Measurements from ENCODE around the gene HSPG2.
"Not testable (repeated sequence)": the region's sequence is repeated elsewhere in the genome, so short reads cannot be mapped to it uniquely, and the experiment has no call there.

HSPG2 gene

DNA sequence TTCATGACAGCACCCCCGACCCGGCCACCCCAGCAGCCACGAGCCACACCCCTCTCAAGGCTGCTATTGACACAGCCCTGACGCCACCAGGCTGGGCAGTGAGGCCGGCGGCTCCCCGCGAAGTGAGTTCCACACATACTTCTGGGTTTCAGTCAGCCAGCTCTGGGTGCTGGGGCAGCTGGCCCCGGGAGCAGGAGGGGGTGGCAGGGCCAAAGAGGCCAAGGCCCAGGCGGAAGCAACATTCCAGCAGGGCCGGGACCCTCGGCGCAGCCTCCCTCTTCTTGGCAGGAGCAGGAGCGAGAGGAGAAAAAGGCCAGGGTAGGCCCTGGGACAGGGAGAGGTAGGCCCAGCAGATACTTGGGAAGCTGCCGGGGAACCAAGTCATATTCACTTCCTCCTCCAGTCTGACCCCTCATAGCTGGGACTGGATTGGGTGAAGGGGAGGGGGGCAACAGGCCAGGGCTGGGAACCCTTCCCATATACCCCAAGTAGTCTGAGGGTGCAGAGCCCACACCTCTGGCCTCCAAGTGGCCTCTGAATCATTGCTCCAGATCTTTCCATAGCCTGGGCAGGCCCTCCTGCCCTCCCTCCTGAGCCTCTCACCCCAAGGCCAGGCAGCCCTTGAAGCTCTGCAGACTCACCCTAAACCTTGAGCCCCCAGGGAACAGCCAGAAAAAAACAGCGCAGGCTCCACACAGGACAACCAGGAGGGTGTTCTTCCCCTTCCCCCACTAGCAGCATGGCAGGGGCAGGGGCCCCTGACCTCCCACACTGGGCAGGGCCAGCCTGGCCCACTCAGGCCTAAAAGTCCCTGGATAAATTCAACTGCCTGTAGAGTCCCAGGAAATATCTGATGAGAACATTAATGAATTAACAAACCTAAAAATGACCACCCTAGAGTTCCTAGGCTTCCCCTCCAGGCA, 5.7 kb downstream of the HSPG2 start:
- peaks cover 11% of the 10 kb centered on the region for H3K27me3 Mint-ChIP-seq
- H3K9me3 Mint-ChIP-seq: no peaks in the 10 kb centered on the region
- H3K4me3 Mint-ChIP-seq: no peak overlapping the region
- DNase-seq: no peak
- no peaks in the 10 kb centered on the region for H3K36me3 Mint-ChIP-seq (ENCODE audit: low read depth)
- H3K27ac Mint-ChIP-seq: no peak overlapping the region
- peaks cover 18% of the 10 kb centered on the region for H3K4me1 Mint-ChIP-seq (ENCODE audit: low read depth)

GRCh38 chr1:21930629-21931170, 6.4 kb downstream of the HSPG2 start:
- no peak overlapping the region for H3K4me3 Mint-ChIP-seq
- DNase-seq: no peak

GRCh38 chr1:21930080-21930571, 7.0 kb downstream of the HSPG2 start:
- Mint-ChIP-seq H3K27ac (no peak overlapping the region), H3K4me1 (ENCODE audit: low read depth) (peaks cover 8% of the 10 kb centered on the region), H3K36me3 (ENCODE audit: low read depth) (no peaks in the 10 kb centered on the region), H3K4me3 (no peak overlapping the region), H3K27me3 (no peaks in the 10 kb centered on the region), H3K9me3 (no peaks in the 10 kb centered on the region)
- no peak for DNase-seq

More at GRCh38 chr1:21930629-21931170, 6.4 kb downstream of the HSPG2 start:
- no peak overlapping the region for H3K27ac Mint-ChIP-seq
- no peaks in the 10 kb centered on the region for H3K9me3 Mint-ChIP-seq
- H3K4me1 Mint-ChIP-seq (ENCODE audit: low read depth): peaks cover 11% of the 10 kb centered on the region
- no peaks in the 10 kb centered on the region for H3K36me3 Mint-ChIP-seq (ENCODE audit: low read depth)
- H3K27me3 Mint-ChIP-seq: peaks cover 4% of the 10 kb centered on the region

DNA sequence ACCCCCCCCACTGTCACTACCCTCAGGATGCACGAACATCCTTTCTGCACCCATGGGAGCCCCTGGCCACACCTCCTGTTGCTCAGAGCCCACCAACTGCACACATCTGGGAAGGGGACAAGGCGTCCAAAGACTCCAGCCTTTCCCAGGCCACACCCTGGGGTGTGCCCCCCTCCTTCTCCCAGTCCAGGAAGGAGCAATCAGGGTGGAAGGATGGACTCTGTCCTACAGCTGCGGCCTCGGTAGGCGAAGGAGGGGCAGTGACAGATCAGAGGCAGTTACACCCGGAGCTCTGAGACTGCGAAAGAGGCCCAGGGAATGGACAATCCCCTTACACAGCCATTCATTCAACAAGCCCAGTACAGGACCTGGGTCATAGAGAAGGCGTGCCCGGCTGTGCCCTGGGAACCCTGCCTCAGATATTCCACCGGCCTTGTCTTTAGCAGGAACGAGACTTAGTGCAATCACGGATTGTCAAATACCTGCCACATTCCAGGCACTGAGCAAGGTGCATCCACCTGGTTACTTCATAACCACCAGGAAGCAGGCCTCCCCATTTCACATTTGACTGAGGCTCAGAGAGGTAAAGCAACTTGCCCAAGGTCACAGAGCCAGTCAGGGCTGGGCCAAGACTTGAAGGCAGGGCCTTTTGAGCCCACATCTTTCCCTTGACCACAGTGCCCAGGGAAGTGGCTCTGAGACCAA, 9.4 kb downstream of the HSPG2 start:
- no peaks in the 10 kb centered on the region for H3K27me3 Mint-ChIP-seq
- H3K9me3 Mint-ChIP-seq: no peaks in the 10 kb centered on the region
- H3K4me1 Mint-ChIP-seq (ENCODE audit: low read depth): no peaks in the 10 kb centered on the region
- no peak overlapping the region for H3K27ac Mint-ChIP-seq
- DNase-seq: no peak
- H3K36me3 Mint-ChIP-seq (ENCODE audit: low read depth): no peaks in the 10 kb centered on the region
- no peak overlapping the region for H3K4me3 Mint-ChIP-seq

DNA sequence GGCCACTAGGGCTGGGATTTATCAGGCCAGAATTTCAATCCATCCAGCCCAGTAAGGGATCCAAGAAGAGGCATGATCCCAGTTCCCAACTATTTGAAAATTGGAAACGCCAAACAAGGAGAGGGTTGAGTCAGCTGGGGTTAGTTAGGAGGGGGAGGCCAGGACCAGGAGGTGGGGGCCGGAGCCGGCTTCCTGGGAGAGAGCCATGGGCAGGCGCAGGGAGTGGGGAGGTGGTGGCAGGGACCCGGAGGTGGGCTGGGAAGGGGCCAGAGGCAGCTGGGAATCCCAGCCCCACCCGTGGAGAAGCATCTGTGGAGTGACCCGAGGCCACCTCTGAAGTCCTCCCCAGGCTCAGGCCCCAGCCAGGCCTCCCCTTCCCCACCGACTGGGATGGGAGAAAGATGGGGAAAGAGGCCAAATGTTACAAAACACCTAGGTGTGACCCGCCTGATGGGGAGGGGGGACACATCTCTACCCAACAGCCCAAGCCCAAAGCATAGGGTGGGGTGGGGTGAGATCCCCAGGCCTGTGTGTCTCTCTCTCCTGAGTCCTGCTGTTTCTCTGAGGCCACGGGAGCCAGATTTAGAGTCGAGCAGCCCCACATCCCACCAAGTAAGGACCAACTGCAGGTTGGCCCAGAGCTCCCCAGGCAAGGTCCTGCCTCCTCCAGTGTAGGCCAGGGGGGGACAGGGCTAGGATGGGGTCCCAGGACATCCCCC, 10.1 kb downstream of the HSPG2 start:
- H3K4me3 Mint-ChIP-seq: no peak overlapping the region
- H3K27me3 Mint-ChIP-seq: no peaks in the 10 kb centered on the region
- no peak overlapping the region for H3K27ac Mint-ChIP-seq
- H3K4me1 Mint-ChIP-seq (ENCODE audit: low read depth): no peaks in the 10 kb centered on the region
- DNase-seq: no peak
- no peaks in the 10 kb centered on the region for H3K9me3 Mint-ChIP-seq
- H3K36me3 Mint-ChIP-seq (ENCODE audit: low read depth): no peaks in the 10 kb centered on the region

- no peaks in the 10 kb centered on the region for H3K27me3 Mint-ChIP-seq
- no peak overlapping the region for H3K27ac Mint-ChIP-seq
- H3K4me1 Mint-ChIP-seq (ENCODE audit: low read depth): no peaks in the 10 kb centered on the region
- no peak overlapping the region for H3K4me3 Mint-ChIP-seq
- no peaks in the 10 kb centered on the region for H3K36me3 Mint-ChIP-seq (ENCODE audit: low read depth)
- H3K9me3 Mint-ChIP-seq: no peaks in the 10 kb centered on the region
- DNase-seq: no peak
Observed at GRCh38 chr1:21926065-21926464, 11.0 kb downstream of the HSPG2 start.

DNA sequence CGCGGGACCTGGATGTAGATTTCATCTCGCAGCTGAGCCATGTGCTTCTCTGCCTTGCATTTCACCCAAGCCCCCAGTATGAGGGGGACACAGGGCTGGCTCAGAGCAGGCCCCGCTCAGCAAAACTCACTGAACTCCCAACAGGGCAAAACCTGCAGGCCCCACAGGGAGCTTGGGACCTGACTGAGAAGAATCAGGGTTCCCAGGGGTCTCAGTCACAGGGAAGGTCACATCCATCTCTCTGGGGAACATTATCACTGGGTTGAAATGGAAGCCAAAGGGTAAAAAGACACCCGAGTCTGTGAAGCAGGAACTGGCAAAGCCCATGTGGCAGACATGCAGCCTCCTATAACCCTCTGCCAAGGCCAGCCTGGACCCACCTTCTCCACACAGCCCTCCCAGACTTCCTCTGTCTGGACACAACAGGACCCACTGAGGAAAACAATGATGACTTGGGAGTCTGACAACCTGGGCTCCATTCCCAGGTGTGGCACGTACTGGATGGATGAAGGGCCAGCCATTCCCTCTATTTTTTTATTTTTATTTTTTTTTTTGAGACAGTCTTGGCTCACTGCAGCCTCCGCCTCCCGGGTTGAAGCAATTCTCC, 11.7 kb downstream of the HSPG2 start:
- Mint-ChIP-seq H3K9me3 (no peaks in the 10 kb centered on the region), H3K27ac (no peak overlapping the region), H3K4me1 (ENCODE audit: low read depth) (no peaks in the 10 kb centered on the region), H3K36me3 (ENCODE audit: low read depth) (no peaks in the 10 kb centered on the region), H3K4me3 (no peak overlapping the region), H3K27me3 (no peaks in the 10 kb centered on the region)
- no peak for DNase-seq

- Mint-ChIP-seq H3K36me3 (ENCODE audit: low read depth) (no peaks in the 10 kb centered on the region), H3K4me1 (ENCODE audit: low read depth) (no peaks in the 10 kb centered on the region), H3K4me3 (no peak overlapping the region), H3K9me3 (no peaks in the 10 kb centered on the region), H3K27me3 (no peaks in the 10 kb centered on the region), H3K27ac (no peak overlapping the region)
- no peak for DNase-seq
Observed at GRCh38 chr1:21924503-21925005, 12.6 kb downstream of the HSPG2 start.

DNA sequence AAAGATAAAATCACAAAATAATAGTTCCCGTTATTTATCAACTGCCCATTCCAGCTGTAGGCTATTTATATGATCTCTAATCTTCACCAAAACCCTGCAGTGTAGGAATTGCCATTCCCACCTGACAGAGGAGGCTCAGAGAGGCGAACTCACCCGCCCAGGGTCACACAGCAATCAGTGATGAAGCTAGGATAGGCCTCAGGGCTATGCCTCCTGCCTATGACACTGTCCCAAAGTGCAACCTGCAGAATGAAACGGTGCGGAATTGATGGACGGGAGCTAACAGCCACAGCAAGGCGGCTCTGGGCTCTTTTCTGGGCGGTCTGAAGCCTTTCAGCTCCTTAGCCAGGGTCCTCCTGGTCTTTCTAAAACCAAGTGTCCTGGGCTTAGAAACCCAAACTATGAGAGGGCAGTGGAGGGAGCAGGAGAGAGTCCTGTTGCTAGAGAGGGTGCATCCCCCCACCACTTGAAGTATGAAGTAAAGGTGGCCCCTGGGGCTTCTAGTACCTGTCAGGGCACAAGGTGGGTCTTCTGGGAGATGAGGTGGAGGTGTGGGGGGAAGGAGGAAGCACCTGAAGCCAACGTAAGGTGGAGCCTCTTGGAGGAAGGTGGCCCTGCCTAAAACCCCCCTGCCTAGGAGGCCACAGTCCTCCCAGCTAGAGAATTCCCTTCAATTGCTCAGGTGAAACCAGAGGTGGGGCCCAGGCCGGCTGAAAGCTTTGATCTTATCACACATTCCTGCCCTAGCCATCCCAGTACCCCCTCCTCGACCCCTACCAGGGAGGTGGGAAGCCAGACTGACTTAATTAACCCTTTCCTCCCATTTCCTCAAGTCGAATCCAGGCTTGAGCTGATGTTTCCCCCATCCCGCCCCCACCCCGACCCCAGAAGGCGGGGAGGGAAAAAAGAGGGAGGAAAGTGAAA, 14.8 kb downstream of the HSPG2 start:
- Mint-ChIP-seq H3K36me3 (ENCODE audit: low read depth) (no peaks in the 10 kb centered on the region), H3K27ac (no peak overlapping the region), H3K4me3 (no peak overlapping the region), H3K4me1 (ENCODE audit: low read depth) (no peaks in the 10 kb centered on the region), H3K9me3 (no peaks in the 10 kb centered on the region), H3K27me3 (no peaks in the 10 kb centered on the region)
- DNase-seq: no peak

DNA sequence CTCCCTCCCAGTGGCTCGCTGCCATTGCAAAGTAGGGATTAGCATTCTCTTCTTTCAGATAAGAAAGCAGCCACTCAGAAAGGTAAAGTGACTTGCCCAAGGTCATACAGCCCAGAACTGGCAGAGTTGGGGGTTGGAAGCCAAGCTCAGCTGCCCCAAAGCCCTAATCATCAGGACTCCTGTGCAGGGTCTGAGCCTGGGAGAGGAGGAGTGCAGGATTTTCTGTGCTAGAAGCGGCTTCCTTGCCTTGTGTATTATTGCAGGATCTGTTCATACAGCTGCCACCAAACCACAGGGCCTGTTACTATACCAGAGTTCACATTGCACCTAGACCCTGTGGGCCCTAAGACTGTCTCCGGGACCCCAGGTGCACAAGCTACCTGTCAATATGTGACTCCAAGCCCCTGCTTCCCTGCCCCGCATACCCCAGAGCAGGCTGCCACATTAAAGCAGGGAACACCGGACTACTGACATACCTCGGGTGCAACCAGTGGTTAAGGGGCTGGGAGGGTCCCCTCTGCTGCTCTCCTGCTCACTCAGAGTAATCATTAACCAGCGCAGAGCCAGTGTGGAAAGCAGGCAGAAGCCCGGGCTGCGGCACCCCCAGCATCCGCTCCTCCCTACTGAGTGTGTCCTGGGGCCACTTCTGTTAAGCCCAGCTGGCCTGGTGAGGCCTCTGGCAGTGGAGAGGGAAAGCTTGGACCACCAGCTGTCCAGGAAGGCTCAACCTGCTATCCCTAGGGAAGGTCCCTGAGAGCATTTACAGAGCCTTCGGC, 15.8 kb downstream of the HSPG2 start:
- H3K36me3 Mint-ChIP-seq (ENCODE audit: low read depth): no peaks in the 10 kb centered on the region
- no peak for DNase-seq
- no peaks in the 10 kb centered on the region for H3K9me3 Mint-ChIP-seq
- H3K27me3 Mint-ChIP-seq: no peaks in the 10 kb centered on the region
- H3K4me1 Mint-ChIP-seq (ENCODE audit: low read depth): no peaks in the 10 kb centered on the region
- H3K27ac Mint-ChIP-seq: no peak overlapping the region
- no peak overlapping the region for H3K4me3 Mint-ChIP-seq

DNA sequence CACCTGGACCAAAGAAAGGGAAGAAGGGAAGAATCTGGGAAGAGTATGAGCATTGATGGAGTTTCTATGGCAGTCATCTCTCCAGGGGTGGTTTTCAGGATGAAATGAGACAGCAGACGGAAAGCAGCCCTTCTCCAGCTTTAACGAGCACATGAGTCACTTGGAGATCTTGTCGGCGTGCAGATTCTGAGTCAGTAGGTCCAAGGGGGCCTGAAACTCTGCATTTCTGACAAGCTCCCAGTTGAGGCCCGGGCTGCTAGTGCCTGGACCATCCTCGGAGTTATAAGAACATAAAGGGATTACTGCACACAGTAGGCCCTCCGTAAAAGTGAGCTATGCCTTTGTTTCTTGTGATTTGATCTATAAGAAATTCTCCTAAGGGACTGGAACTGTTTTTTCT, 17.6 kb downstream of the HSPG2 start:
- Mint-ChIP-seq H3K27me3 (no peaks in the 10 kb centered on the region), H3K4me1 (ENCODE audit: low read depth) (no peaks in the 10 kb centered on the region), H3K4me3 (no peak overlapping the region), H3K9me3 (no peaks in the 10 kb centered on the region), H3K36me3 (ENCODE audit: low read depth) (no peaks in the 10 kb centered on the region), H3K27ac (no peak overlapping the region)
- no peak for DNase-seq

DNA sequence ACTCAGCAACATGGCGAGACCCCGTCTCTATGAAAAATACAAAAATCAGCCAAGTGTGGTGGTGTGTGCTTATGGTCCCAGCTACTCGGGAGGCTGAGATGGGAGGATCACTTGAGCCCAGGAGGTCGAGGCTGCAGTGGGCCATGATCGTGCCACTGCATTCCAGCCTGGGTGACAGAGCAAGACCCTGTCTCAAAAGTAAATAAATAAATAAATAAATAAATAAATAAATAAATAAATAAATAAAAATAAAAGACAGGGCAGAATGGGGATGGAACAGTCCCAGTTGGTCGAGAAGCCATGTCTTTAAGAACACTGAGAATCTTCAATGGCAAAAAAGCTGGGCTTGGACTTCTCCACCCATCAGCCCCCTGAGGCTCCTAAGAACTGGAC, 19.9 kb downstream of the HSPG2 start:
- not testable (repeated sequence) for H3K9me3 Mint-ChIP-seq, H3K4me3 Mint-ChIP-seq, H3K27me3 Mint-ChIP-seq

More for the DNA sequence above, 19.9 kb downstream of the HSPG2 start:
- not testable (repeated sequence) for H3K36me3 Mint-ChIP-seq (ENCODE audit: low read depth); H3K27ac Mint-ChIP-seq; H3K4me1 Mint-ChIP-seq (ENCODE audit: low read depth); DNase-seq

Data from activated T-cell treated with anti-CD3 and anti-CD28 coated beads, Interleukin-2, amount 50 U/mL, for 24 hours (primary cell).